ENCODE measurements around the gene OTP.
"Not testable (repeated sequence)": the region's sequence is repeated elsewhere in the genome, so short reads cannot be mapped to it uniquely, and the experiment has no call there.

The OTP gene

DNA sequence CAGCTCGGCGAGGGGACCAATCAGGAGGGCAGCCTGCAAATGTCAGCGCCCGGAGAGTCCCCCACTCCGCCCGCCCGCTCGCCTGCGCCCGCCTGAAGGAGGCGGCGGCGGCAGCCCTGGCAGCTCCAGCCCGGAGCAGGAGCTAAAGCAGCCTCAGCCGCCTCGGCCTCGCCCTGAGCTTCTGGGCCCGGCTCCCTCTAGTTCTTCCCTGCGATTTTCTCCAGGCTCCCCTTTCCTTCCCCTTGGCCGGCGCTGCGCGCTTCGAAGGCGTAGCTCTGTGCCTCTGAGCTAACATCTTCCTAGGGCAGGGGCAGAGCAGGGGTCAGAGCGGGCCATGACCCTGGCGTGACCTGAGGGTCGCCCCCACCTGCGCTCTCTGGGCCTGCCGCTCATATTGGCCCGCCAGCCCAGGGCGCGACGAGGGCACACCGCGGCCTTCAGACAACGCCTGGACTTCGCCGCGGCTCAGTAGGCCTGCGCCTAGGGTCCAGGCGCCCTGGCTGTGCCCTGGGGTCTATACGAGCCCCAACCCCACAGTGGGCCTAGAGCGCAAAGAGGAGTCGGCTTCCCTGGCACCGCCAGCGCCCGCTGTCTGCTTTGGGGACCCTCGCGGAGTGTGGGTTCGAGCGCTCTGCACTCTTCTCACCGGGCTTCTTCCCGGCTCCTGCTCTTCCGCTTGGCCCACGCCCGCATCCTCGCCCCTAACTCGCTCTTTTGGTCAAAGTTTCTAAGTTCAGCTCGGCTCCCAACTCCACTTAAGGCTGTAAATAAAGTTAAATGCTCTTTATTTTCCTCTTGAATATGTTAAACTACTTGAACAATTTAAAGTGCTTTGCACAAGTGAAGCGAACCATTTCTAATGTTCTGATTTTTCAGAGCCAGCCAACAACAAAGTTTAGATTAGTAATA is 504 bp upstream of the OTP start:
- DNase-seq: no peak

DNA sequence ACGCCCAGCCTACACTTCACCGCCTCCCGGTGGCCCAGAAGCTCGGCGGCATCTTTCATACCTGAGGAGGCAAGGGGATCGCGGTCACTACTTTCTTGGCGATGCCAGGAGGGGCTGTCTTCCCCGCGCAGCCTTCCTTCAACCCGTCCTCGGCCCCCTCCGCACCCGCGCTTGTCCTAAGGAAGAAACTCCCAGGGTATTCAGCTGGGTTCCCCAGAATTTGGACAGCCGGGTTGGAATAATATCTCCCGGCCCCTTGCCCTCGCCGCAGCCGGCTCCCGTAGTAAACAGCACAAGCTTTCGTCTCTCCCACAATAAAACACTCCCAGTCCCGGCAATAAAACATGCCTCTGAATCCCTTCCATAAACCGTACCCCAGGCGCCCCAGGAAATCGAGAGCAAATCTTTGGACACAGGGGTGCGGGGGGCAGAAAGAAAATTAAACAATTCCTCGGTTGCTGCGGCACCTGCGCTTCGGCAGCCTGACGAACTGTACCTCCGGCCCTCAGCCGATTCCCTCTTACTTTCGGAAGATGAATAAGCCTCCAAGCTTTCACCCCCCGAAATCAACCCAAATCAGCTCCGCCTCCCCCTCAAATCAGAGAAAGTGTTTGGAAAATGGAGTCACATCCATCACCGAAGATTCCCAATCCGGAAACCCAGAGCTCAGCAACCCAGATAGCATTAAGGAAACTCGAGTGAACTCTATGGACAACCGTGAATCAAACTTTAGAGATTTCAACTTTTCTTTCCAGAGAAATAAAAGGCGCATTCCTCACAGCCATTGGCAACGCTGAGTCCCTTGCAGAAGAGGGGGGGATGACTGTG is 1.1 kb downstream of the OTP start:
- DNase-seq: no peak

- DNase-seq: no peak
These were observed 1.8 kb downstream of the OTP start for GRCh38 chr5:77636641-77637169.

- DNase-seq: no peak
These were observed 2.4 kb downstream of the OTP start for GRCh38 chr5:77635917-77636640.

- no peak for DNase-seq
These were observed 3.2 kb downstream of the OTP start for GRCh38 chr5:77635067-77635916.

DNA sequence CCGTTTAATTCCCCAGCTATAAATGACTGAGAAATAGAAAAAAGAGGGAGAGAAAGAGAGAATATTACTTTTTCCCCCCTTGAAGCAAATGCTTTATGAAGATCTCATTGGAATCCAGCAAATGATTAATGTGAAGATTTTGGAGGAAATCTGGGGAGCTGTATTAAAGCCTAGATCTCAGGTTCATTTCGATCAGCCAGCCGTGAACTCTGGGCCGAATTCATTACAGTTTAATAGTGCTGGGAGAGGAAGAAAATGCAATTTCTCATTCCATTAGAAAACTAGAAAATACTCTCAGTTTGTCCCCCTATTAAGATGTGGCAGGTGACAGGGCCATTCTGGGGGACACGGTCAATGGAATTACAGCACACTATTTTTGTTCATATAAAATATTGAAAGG is 4.8 kb downstream of the OTP start:
- no peak for DNase-seq

DNA sequence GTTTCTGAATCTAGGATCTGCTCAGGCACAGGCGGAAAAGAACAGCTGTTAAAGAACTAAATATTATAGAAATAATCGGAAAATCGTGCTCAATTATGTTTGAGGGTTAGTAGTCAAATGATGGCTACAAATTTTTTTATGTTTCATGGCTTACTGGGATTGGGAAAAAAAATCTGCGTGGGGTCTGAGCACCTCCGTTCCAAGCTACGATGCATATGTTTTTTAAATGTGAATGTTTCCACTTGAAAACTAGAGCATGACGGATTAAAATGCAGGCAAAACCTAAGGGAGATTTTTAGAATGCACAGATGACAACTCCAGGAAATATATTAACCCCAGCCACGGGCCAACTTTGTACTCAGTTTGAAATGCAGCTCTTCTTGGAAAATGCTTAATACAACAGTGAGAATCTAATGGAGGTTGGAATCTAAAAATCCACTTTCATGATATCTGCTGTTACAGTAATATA is 5.3 kb downstream of the OTP start:
- DNase-seq: no peak

- no peak for DNase-seq
These were observed 5.8 kb downstream of the OTP start for GRCh38 chr5:77632526-77633206.

DNA sequence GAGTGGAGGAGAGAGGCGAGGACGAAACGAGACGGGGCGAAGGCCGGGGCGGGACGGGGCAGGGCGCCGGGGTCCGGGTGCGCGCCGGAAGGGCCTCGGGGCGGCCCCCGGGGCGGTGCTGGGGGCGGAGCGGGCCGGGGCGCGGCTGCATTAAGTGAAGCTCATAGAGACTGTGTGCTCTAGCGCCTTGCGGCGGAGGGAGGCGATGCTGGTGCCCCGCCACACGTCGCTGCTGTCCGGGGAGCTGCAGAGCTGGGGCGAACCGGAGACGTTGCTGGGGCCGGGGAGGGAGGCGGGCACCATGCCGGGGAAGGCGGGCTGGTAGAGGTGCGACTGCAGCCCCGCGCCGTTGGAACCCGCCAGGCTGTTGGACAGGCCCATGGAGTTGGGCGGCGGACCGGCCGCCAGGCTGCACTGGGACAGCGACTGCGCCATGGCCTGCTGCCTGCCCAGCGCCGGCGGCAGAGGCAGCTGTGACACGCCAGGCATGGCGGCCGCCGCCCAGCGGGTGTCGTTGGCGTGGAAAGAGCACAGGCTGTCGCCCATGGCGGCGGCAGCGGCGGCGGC is 8.3 kb downstream of the OTP start:
- DNase-seq: no peak

DNA sequence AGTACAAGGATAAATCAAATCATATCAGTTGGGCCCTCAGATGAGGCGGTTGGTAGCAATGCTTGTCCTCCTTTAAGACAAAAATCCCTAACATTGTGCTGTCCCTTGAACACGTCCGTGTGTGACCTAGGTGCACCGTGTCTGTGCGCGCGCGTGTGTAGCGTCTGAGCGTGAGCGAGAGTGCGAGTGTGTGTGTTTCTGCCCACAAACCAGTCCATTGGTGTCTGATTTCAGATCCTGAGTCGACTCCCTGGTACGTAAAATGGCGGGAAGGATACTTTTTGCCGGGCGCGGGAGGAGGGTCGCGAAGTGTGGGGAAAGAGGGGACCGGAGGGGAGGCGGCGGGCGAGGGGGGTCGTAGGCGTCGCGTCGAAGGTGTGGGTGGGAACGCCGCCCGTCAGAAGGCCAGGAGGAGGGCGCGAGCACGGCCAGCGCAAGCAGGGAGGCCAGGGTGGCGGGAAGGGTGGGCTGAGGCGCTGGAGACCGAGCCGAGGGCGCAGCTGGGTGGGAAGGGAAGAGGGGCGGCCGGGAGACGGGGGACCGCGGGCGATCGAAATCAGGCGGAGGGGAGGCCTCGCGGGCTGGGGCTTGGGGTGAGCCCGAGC is 8.9 kb downstream of the OTP start:
- DNase-seq: no peak

- no peak for DNase-seq
These were observed 9.5 kb downstream of the OTP start for GRCh38 chr5:77628840-77629508.

DNA sequence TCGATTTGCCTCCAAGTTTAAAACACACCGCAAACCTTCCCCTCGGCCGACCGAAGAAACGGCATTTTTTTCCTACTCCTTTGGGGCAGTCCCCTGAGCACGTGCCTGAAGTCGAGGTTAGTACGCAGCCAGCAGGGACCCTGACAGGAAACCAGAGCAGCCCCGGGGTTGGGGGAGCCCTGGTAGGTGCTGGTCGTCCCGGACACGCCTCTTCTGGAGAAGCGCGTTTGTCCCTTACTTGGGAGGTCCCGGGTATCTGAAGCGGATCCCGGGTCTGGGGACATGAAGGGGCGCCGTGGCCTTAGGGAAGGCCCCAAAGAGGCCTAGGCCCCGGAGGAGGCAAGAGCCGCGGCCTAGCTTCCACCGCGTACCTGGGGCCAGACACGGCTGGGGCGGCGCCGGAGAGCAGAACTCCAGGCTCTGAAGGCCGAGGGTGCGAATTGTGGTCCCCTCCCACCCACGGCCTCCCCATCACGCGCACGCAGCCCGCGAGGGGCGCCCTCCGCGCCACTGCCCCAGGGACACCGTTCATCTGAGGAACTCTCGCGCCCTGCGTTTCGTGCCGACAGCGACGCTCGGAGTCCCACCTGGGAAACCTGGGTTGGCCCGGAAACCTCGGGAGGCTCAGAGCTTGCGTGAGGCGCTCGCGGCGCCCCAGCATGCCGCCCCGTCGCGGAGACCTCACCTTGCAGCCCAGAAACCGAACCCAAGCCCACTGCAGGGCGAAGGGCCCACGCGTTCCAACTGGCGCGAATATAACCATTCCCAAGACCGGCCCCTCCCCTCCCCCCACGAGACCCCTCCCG is 10.4 kb downstream of the OTP start:
- no peak for DNase-seq

DNA sequence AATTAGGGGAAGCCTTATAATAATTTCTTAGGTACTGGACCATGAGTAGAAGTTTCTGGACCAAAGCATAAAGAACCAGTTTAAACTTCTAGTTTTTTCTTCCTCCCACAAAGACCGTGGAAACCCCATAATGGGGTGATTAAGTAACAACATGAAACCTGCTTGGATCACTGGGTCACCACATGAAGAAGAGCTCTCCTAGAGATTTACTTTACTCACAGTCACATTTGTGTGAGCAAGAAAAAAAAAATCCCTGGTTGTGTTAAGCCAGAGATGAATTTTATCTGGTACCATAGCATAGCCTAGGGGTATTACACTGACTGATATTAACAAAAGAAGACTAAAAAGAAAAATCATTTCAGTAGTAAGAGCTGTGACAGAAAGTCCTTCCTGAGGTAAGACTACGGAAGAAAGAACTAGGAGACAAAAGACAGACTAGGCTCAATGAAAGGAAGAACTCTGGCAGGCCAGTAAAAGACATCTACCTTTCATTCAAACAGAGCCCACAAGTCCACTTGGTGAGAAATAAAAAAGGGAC is 15.2 kb downstream of the OTP start:
- no peak for DNase-seq

DNA sequence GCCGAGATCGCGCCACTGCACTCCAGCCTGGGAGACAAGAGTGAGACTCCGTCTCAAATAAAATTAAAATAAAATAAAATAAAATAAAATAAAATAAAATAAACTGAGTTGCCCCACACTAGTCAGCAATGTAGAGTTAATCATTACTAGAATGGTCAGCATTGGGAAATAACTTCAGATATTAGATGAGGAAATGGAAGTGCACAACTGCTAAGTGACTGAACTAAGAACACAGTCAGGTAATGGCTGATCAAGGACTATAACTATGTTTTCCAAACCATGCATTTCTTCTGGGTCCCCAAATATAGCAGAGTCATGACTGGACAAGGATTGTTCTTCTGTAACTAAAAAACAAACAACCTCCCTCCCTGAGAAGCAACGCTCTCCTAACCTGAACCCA is 17.1 kb downstream of the OTP start:
- no peak for DNase-seq

DNA sequence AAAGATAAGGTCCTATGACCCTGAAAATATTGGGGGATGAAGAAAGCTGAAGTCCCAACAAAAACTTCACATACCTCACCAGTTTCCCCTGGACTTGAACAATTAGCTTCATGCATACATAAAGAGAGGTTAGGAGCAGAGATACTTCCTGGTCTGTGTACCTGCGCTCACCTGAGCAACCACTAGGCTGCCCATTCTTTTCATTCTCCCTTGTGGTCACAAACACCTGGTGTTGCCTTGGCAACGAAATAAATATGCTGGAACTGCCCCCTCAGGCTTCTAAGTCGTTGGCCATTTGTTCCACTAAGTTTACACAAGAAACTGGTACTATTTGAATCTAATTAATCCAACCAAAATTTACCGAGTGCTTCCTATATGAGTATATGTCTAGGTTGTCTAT is 18.1 kb downstream of the OTP start:
- no peak for DNase-seq

DNA sequence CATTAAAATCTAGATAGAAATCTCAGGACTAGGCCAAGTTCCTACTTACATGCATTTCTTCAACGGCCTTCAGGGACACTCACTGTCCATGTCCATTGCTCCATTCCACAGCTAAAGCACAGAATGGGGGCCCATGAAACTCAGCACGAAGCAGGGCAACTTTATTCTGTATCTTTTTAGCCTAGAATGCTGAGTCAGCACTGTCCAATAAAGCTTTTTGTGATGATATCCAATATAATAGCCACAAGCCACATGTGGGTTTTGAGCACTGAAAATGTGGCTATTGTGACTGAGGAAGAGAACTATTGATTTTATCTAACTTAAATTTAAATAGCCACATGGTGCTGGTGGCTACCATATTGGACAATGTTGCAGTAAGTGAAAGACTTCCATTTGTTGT is 21.6 kb downstream of the OTP start:
- DNase-seq: no peak

- DNase-seq: not testable (repeated sequence)
These were observed 29.6 kb downstream of the OTP start for GRCh38 chr5:77608927-77609326.

GRCh38 chr5:77607324-77607723 is 31.2 kb downstream of the OTP start:
- DNase-seq: no peak

DNA sequence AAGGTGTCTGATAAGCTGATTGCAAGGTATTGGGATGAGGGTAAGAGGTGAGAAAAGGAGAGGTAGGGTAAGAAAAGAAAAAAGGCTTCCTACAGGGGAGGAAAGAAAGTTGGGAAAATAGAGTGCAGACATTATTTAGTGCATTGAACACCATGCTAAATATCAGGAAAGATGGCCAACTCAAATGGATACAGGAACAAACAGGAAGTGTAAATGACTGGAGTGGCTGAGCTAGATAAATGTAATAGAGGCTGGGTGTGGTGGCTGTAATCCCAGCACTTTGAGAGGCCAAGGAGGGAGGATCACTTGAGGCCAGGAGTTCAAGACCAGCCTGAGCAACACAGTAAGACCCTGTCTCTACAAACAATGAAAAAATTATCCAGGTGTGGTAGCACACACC is 32.2 kb downstream of the OTP start:
- DNase-seq: no peak
